HepG2 (cell line): ENCODE data around the gene C5. TPM values are rescaled to one million over a fixed set of nuclear protein-coding genes. Genes with fewer than 3 reads are reported as not detected.
A peak's percentile ranks its signal among the peaks of the same experiment; 100 is the strongest.

Experiments used
- ATAC-seq: fragments of 200-7000 bp; cut with Tn5 transposase; 3 replicates; pipeline ENCODE4 v1.9.1; 2020; ENCODE audit warnings: mild to moderate bottlenecking, moderate library complexity
- BruUV-seq: library from RNA; stranded (reverse); fragments of 400-500 nt; replicated peaks from 2 replicates; lab custom pipeline; 2021; lab: Mats Ljungman, UMichigan
- CTCF ChIA-PET: fragments of 300-600 bp; formaldehyde crosslinking; extraction: SDS; loops from one replicate; lab custom pipeline; 2021; ENCODE audit warnings: low total read pairs, inconsistent platforms, low intra/inter-chr PET ratio; lab: Yijun Ruan, JAX
- POLR2A ChIA-PET: fragments of 350-600 bp; sonication (Branson Sonifier 250); formaldehyde crosslinking; loops from one replicate; lab custom pipeline; 2020; ENCODE audit warnings: antibody characterized with exemption, inconsistent platforms; lab: Yijun Ruan, JAX
- DNase-seq: peaks from one replicate; pipeline ENCODE4 v3.0.0-alpha.2; 2015; ENCODE audit warnings: low spot score
- FAIRE-seq: peaks from 3 replicates; lab custom pipeline; 2011; peaks lifted over from hg19 to GRCh38; lab: Jason Lieb, UNC
- H2AFZ ChIP-seq: one replicate; pipeline ENCODE4 v1.6.1; 2011; ENCODE audit warnings: low read length, inconsistent platforms
- H3K27ac ChIP-seq: fragments of 300-600 bp; 3 replicates; pipeline ENCODE4 v1.8.0; 2011; ENCODE audit warnings: mixed run types, mild to moderate bottlenecking, mixed read lengths, low read length, inconsistent platforms; ENCODE audit not compliant: insufficient read depth; ENCODE audit errors: extremely low read length
- H3K27me3 ChIP-seq, 2 experiments: fragments of 200-600 bp in 1 of 2; 2 replicates in 1 of 2; 3 replicates in 1 of 2; pipeline versions ENCODE4 v1.6.0 to v1.8.0; 2011; ENCODE audit warnings: low read length in 2 of 2, mild to moderate bottlenecking in 2 of 2, moderate library complexity in 2 of 2, inconsistent platforms in 1 of 2; ENCODE audit not compliant: insufficient read depth in 2 of 2, control insufficient read depth in 1 of 2
- H3K36me3 ChIP-seq, 2 experiments: fragments of 200-600 bp in 1 of 2; replicated peaks in 1 of 2; 2 replicates in 1 of 2; 3 replicates in 1 of 2; pipeline versions ENCODE4 v1.5.1 to v1.8.0; 2011; ENCODE audit warnings: low read length in 2 of 2, inconsistent platforms in 1 of 2; ENCODE audit not compliant: insufficient read depth in 2 of 2, control insufficient read depth in 1 of 2
- H3K4me1 ChIP-seq: 2 replicates; pipeline ENCODE4 v1.5.1; 2012; ENCODE audit warnings: low read length, inconsistent platforms; ENCODE audit not compliant: insufficient read depth
- H3K4me2 ChIP-seq: 2 replicates; pipeline ENCODE4 v1.6.0; 2011; ENCODE audit warnings: low read depth, low read length, inconsistent platforms
- H3K4me3 ChIP-seq, 3 experiments: fragments of 200-600 bp in 1 of 3; sonication (generic), shearing (Covaris generic) in 1 of 3; replicated peaks in 1 of 3; 2 replicates each; pipeline ENCODE4 v1.5.1; 2011 to 2016; ENCODE audit warnings: low read length in 3 of 3, inconsistent platforms in 2 of 3, low read depth in 2 of 3, mild to moderate bottlenecking in 2 of 3, control low read depth in 1 of 3, mixed read lengths in 1 of 3; ENCODE audit not compliant: insufficient read depth in 1 of 3
- H3K79me2 ChIP-seq: one replicate; pipeline ENCODE4 v1.6.1; 2011; ENCODE audit warnings: low read length, inconsistent platforms; ENCODE audit not compliant: insufficient read depth
- H3K9ac ChIP-seq: 2 replicates; pipeline ENCODE4 v1.6.0; 2011; ENCODE audit warnings: mild to moderate bottlenecking, low read depth, low read length, inconsistent platforms; ENCODE audit not compliant: insufficient read depth
- H3K9me3 ChIP-seq: 2 replicates; pipeline ENCODE4 v1.5.1; 2012; ENCODE audit warnings: mild to moderate bottlenecking, low read length
- H4K20me1 ChIP-seq: 2 replicates; pipeline ENCODE4 v1.6.0; 2011; ENCODE audit warnings: inconsistent platforms, mild to moderate bottlenecking, low read length, moderate library complexity; ENCODE audit not compliant: insufficient read depth
- BCL6 ChIP-seq: IDR thresholded peaks from 2 replicates; pipeline ENCODE4 v1.6.1; 2016; ENCODE audit warnings: missing genetic modification reagents, missing compliant biosample characterization
- CCDC6 ChIP-seq: sonication (generic); formaldehyde crosslinking; IDR thresholded peaks from 2 replicates; pipeline ENCODE4 v1.8.1; 2022; ENCODE audit warnings: mild to moderate bottlenecking, missing genetic modification reagents, moderate library complexity
- FOXA1 ChIP-seq, 2 experiments: fragments of 450-650 bp in 1 of 2; sonication (generic) in 1 of 2; formaldehyde crosslinking in 1 of 2; IDR thresholded peaks; 2 replicates each; pipeline versions ENCODE4 v1.4.0 to v1.6.1; 2016 to 2020; ENCODE audit warnings: missing genetic modification reagents in 1 of 2
- KIAA2018 ChIP-seq: sonication (generic); formaldehyde crosslinking; IDR thresholded peaks from 2 replicates; pipeline ENCODE4 v1.5.0; 2020; ENCODE audit warnings: mild to moderate bottlenecking, missing genetic modification reagents, borderline replicate concordance
- NBN ChIP-seq: fragments of 450-650 bp; conservative IDR thresholded peaks from 2 replicates; pipeline ENCODE4 v1.6.1; 2017
- SKI ChIP-seq: fragments of 450-650 bp; IDR thresholded peaks from one replicate; pipeline ENCODE4 v1.6.1; 2018; ENCODE audit warnings: mild to moderate bottlenecking; ENCODE audit not compliant: partially characterized antibody
- SRSF4 ChIP-seq: fragments of 200-400 bp; formaldehyde crosslinking; IDR thresholded peaks from one replicate; pipeline ENCODE4 v1.6.1; 2018; ENCODE audit warnings: mild to moderate bottlenecking, low read depth, low read length, moderate library complexity; ENCODE audit not compliant: poor library complexity, severe bottlenecking
- ZMYM2 ChIP-seq: sonication (generic); formaldehyde crosslinking; IDR thresholded peaks from 2 replicates; pipeline ENCODE4 v1.8.0; 2022; ENCODE audit warnings: mild to moderate bottlenecking, missing genetic modification reagents
- ZNF296 ChIP-seq: sonication (generic); formaldehyde crosslinking; conservative IDR thresholded peaks from 2 replicates; pipeline ENCODE4 v1.5.0; 2020; ENCODE audit warnings: mild to moderate bottlenecking, missing genetic modification reagents
- ZNF350 ChIP-seq: sonication (generic); formaldehyde crosslinking; IDR thresholded peaks from 2 replicates; pipeline ENCODE4 v1.4.0; 2020; ENCODE audit warnings: mild to moderate bottlenecking, low read depth, missing genetic modification reagents, borderline replicate concordance
- ZNF782 ChIP-seq: sonication (generic); formaldehyde crosslinking; IDR thresholded peaks from 2 replicates; pipeline ENCODE4 v1.4.0; 2020; ENCODE audit warnings: missing genetic modification reagents, mild to moderate bottlenecking, borderline replicate concordance
- WGBS: methylation state at CpG from one replicate; pipeline ENCODE4 v1.1.6; 2017; ENCODE audit warnings: low lambda C conversion rate; 5-methylcytosine and 5-hydroxymethylcytosine counted together
- in situ Hi-C: cut with HindIII; loops from 2 replicates; pipeline ENCODE4 v1.10.0; 2017; ENCODE audit warnings: low pct_unique_long_range_greater_than_20kb; ENCODE audit not compliant: extremely low pct_ligation_motif_present
- intact Hi-C: fragments of 100-400 bp; cut with micrococcal nuclease; formaldehyde crosslinking; loops from one replicate; pipeline ENCODE4 v1.10.0; 2022; ENCODE audit not compliant: unreplicated experiment
- polyA plus RNA-seq, 8 experiments: library from polyadenylated mRNA; depleted of rRNA in 3 of 8; stranded (reverse) in 7 of 8; unstranded in 1 of 8; fragments of >200 nt; fragmentation: Illumina TruSeq in 4 of 8; extraction: Trizol in 4 of 8; gene quantifications; 2 replicates each; pipeline versions ENCODE4 v1.2.1 to v1.2.3, GENCODE V29; 2011 to 2016; ENCODE audit warnings: low read depth in 4 of 8, missing spikeins in 1 of 8, mixed read lengths in 1 of 8; ENCODE audit not compliant: insufficient read depth in 1 of 8
- total RNA-seq, 5 experiments: library from RNA; depleted of rRNA; stranded (reverse); fragments of >200 nt; fragmentation: Illumina TruSeq; extraction: Trizol; gene quantifications; 2 replicates each; pipeline ENCODE4 v1.2.3, GENCODE V29; 2016; ENCODE audit warnings: low read depth in 1 of 5
- TF ChIP-seq, protein P1 (sequence below): sonication (generic); formaldehyde crosslinking; IDR thresholded peaks from 2 replicates; pipeline ENCODE4 v1.4.0; 2020; ENCODE audit warnings: mild to moderate bottlenecking, missing genetic modification reagents

The C5 gene
- total and polyA plus RNA-seq, 2 of the 13 experiments (the other 11 are each of a cell fraction or from before 2014, with no cell fraction given) = 57.6 to 192 TPM

- peak; percentile 70 for FAIRE-seq
- POLR2A ChIA-PET = no interaction called here
- TF ChIP-seq SKI (peak; percentile 46), ZNF296 (CRISPR knock-in tag) (no peak), NBN (no peak), ZNF350 (no peak), KIAA2018 (CRISPR knock-in tag) (no peak), BCL6 (CRISPR knock-in tag) (peak; percentile 90), ZNF782 (CRISPR knock-in tag) (no peak), CCDC6 (CRISPR knock-in tag) (no peak), ZMYM2 (no peak), FOXA1 (IDR thresholded peaks at IDR 0.05) (no peak), FOXA1 (CRISPR knock-in tag; IDR thresholded peaks at IDR 0.05) (peak; percentile 74), SRSF4 (no peak)
- TF ChIP-seq, protein P1, sequence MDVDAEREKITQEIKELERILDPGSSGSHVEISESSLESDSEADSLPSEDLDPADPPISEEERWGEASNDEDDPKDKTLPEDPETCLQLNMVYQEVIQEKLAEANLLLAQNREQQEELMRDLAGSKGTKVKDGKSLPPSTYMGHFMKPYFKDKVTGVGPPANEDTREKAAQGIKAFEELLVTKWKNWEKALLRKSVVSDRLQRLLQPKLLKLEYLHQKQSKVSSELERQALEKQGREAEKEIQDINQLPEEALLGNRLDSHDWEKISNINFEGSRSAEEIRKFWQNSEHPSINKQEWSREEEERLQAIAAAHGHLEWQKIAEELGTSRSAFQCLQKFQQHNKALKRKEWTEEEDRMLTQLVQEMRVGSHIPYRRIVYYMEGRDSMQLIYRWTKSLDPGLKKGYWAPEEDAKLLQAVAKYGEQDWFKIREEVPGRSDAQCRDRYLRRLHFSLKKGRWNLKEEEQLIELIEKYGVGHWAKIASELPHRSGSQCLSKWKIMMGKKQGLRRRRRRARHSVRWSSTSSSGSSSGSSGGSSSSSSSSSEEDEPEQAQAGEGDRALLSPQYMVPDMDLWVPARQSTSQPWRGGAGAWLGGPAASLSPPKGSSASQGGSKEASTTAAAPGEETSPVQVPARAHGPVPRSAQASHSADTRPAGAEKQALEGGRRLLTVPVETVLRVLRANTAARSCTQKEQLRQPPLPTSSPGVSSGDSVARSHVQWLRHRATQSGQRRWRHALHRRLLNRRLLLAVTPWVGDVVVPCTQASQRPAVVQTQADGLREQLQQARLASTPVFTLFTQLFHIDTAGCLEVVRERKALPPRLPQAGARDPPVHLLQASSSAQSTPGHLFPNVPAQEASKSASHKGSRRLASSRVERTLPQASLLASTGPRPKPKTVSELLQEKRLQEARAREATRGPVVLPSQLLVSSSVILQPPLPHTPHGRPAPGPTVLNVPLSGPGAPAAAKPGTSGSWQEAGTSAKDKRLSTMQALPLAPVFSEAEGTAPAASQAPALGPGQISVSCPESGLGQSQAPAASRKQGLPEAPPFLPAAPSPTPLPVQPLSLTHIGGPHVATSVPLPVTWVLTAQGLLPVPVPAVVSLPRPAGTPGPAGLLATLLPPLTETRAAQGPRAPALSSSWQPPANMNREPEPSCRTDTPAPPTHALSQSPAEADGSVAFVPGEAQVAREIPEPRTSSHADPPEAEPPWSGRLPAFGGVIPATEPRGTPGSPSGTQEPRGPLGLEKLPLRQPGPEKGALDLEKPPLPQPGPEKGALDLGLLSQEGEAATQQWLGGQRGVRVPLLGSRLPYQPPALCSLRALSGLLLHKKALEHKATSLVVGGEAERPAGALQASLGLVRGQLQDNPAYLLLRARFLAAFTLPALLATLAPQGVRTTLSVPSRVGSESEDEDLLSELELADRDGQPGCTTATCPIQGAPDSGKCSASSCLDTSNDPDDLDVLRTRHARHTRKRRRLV = no peak
Observed at GRCh38 chr9:120998111-120998510, 52.0 kb downstream of the C5 start.

More at GRCh38 chr9:120998111-120998510, 52.0 kb downstream of the C5 start:
- no peaks in the 10 kb centered on the region for H3K79me2 ChIP-seq
- H3K4me1 ChIP-seq = peaks cover 26% of the 10 kb centered on the region
- no TSS peak for BruUV-seq
- no peak overlapping the region for H3K9ac ChIP-seq
- H2AFZ ChIP-seq = no peak overlapping the region
- in situ Hi-C loops = no loop called here
- H3K4me2 ChIP-seq = 0 out of 2 replicates have a peak overlapping the region, but pooled peaks have one; percentile 15
- H4K20me1 ChIP-seq = no peaks in the 10 kb centered on the region
- 12% methylated on average over 2 of the region's 2 CpGs for WGBS
- H3K36me3 ChIP-seq = peaks cover 6 to 28% of the 10 kb centered on the region in 2 experiments
- no peaks in the 10 kb centered on the region for H3K9me3 ChIP-seq
- DNase-seq = peak; percentile 28
- no peaks in the 10 kb centered on the region for H3K27me3 ChIP-seq
- no peak overlapping the region for H3K27ac ChIP-seq
- H3K4me3 ChIP-seq = no peak overlapping the region
- CTCF ChIA-PET = no interaction called here
- ATAC-seq = peak; percentile 71
- intact Hi-C loops = no loop called here
